WTC11 (cell line): ENCODE measurements around the gene MACF1.

Source experiments
- NR2C2 ChIP-seq: sonication (generic); formaldehyde crosslinking; IDR thresholded peaks from 2 replicates; pipeline ENCODE4 v1.8.0; 2022; ENCODE audit warnings: mild to moderate bottlenecking, missing genetic modification reagents
- SOX15 ChIP-seq: fragments of 250-450 bp; sonication (Bioruptor Pico); IDR thresholded peaks from 2 replicates; pipeline ENCODE4 v1.9.0; 2021; ENCODE audit warnings: mild to moderate bottlenecking
- TF ChIP-seq, protein P1 (sequence below): fragments of 200-600 bp; IDR thresholded peaks from 2 replicates; pipeline ENCODE4 v1.8.0; 2022; ENCODE audit warnings: antibody characterized with exemption

DNA sequence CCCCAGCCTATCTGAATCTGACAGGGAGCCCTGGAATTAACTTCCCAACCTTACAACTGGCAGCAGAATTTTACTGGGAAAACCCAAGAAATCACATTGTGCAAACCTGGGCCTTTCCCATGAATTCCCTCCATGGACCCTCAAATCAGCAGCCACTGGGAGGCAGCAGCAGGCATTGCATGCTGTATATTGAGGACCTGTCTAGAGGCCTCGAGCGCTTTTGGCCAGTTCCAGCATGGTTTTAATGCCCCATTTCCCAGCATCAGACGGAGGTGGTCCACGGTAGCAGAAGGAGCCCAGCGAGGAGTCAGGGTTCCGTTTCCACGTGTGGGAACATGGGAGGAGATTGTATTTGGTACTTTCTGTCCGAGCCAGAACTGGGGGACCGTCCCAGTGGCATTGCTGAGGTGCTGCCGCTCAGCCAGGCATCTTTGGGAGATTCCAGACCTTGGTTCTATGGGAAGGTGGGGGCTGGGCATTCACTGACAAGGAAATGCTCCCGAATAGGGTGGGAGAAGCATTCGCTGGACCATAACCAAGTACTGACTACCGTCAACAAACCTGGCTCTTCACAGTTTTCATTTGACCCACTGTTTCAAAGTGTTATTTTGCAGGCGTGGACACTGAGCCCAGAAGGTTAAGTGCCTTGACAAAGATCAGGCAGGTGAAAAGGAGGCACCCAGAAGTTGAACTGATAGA is 302.9 kb downstream of the MACF1 start:
- TF ChIP-seq NR2C2 (CRISPR knock-in tag) = no peak
- no peak for TF ChIP-seq SOX15 (CRISPR knock-in tag)
- TF ChIP-seq, protein P1, sequence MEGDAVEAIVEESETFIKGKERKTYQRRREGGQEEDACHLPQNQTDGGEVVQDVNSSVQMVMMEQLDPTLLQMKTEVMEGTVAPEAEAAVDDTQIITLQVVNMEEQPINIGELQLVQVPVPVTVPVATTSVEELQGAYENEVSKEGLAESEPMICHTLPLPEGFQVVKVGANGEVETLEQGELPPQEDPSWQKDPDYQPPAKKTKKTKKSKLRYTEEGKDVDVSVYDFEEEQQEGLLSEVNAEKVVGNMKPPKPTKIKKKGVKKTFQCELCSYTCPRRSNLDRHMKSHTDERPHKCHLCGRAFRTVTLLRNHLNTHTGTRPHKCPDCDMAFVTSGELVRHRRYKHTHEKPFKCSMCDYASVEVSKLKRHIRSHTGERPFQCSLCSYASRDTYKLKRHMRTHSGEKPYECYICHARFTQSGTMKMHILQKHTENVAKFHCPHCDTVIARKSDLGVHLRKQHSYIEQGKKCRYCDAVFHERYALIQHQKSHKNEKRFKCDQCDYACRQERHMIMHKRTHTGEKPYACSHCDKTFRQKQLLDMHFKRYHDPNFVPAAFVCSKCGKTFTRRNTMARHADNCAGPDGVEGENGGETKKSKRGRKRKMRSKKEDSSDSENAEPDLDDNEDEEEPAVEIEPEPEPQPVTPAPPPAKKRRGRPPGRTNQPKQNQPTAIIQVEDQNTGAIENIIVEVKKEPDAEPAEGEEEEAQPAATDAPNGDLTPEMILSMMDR = no peak
